Stimulated activated CD4-positive, alpha-beta T cell treated with anti-CD3 and anti-CD28 coated beads, Interleukin-4, amount 100 ng/mL, for 24 hours (primary cell): Measurements from ENCODE around the gene LYSMD3.
A peak's percentile ranks its signal among the peaks of the same experiment; 100 is the strongest.

Experiments
- DNase-seq: peaks from one replicate; pipeline ENCODE4 v3.0.0-alpha.2; 2020

LYSMD3 gene

DNA sequence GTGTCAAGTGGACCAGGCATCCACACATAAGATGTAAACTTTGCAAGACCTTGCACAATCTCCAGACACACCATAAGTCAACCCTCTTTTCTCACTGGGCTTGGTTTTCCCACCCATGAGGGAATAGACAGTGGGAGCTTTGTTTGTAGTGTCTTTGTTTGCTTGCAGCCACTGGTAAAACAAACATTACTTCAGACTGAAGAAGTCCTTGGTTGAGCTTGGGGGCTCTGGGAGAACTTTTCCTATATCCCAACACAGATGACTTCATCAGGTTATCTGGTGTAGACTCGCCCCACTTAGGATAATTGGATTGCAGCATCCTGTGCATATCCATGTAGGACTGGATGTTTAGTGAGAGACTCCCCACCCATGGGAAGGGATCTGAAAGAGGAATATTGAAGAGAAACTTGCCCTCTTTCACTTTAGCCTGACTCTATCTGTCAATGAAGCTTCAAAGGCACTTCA, 17.7 kb upstream of the LYSMD3 start:
- DNase-seq: no peak

DNA sequence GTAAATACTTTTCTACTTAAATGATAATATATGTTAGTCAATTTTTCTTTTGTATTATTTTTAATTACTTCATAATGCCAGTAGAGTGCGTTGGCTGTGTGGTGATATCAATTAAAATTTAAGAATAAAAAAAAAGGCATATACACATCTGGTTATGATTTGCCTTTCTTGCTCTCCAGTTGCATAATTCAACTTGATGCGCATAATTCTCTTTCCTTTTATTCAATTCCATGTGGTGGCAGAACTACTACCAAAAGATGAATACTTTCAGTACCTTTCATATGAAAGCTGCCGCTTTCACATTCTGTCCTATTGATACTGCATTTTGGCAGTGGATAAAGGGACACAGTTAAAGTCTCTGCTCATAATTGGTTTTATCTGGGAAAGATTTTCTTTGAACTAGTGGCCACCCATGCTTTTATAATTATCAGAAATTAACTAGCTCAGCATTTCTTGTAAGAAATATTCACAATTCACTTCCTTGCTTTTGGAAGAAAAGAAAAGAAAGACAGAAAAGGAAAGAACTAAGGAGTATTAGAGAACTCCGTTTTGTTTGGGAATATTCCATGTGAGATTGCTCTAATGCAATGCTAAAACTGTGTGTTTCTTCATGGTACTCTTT, 16.9 kb upstream of the LYSMD3 start:
- DNase-seq: no peak

DNA sequence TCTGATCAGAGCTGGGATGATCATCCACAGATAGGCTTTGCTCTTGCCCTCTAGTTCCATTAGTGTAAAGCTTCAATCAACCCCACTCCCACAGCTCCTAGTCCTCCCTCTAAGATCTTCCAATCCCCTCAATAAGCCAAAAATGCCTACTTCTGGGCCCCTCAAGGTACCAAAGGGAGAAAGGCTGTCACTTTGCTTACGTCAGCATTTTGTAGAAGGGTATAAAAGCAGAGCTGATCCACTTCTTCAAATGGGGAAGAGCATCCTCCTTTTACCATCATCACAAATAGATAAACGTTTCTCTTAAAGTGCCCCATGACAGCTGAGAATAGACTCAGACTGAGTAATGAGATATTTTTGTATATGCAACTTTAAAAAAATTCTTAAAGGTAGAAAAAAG, 16.1 kb upstream of the LYSMD3 start:
- no peak for DNase-seq

DNA sequence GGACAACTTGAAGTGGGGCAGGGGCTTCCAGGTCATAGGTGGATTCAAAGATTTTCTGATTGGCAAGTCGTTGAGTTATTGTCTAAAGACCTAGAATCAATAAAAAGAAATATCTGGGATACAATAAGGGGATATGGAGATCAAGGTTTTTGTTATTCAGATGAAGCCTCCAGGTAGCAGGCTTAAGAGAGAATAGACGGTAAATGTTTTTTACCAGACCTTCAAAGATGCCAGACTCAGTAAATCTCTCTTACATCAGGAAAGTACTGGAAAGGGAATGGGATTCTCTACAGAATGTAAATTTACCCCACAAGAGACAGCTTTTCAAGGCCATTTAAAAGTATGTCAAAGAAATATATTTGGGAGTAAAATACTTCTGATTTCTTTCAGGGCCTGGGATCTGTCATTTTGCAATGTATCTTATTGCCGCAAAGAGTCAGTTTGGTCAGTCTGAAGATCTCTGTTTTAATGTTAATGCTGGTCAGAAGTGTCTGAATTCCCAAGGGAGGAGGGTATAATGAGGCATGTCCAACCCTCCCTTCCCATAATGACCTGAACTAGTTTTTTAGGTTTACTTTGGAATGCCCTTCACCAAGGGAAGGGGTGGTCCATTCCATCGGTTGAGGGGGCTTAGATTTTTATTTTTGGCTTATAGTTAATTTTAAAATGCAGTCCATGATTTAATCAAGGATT, 13.6 kb upstream of the LYSMD3 start:
- DNase-seq: no peak

DNA sequence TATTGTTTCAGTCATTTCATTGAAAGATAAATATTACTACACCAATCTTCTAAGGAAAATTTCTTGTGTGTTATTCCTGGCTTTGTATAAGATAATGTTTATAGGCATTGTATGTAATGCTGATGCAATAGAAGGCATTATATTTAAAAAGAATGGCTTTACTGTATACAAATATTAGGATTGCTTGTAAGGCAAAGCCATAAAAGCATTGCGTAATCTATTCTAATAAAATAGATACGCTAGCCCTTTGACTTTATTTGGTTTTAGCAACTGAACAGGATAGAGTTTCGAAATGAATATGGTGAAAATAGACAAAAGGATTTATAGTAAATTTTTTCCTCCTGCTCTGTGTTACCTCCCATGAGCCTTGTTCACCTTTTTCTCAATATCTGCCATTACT, 5.5 kb upstream of the LYSMD3 start:
- no peak for DNase-seq

DNA sequence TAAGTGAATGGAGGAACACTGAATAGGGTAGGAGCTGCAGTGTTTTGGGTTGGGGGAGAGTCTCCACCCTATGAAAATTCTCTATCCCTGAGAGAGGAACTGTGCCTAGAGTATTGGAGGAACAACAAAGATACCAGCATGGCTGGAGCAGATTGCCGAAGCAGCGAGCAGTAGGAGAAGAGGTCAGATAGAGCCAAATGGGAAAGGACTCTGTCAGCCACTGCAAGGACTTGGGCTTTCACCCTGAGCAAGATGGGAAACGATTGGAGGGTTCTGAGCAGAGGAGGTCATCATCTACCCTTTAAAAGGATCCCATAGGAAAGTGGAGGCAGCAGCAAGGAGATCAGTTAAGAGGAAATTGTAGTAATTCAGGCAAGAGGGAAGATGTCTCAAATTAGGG, 4.4 kb upstream of the LYSMD3 start:
- DNase-seq: no peak

DNA sequence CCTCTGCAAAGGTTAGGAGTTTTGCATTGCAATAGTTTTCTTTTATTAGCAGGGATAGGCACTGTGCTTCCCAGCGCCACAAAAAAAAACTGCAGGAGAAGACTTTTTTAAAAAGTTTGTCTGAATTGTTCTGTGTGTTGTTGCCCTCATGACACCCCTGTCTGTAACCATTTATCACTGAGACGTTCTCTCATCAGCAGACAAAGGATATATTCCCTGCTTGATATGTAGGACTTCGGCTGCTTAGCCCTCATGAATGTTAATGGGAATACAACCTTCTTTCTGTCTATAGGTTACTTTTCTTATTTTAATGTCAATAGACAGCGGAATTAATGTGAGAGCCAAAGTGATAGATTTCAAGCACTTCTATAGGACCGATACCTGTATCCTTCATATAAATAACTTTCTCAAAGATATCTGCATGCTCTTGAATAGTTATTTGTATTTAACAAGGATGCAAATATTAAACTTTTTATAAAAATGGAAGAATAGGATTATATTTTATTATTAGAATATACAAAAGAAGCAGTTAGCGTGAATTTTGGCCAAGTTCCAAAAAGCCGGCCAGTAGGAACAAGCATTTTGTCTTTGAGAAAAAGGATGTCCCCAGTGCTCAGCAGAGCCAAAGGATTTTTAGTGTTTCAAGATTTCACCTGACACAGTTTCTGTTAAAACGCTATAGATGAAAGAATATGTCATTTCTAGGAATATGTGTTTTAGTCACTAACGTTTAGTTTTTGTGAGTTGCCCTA, 1.5 kb upstream of the LYSMD3 start:
- DNase-seq: no peak

DNA sequence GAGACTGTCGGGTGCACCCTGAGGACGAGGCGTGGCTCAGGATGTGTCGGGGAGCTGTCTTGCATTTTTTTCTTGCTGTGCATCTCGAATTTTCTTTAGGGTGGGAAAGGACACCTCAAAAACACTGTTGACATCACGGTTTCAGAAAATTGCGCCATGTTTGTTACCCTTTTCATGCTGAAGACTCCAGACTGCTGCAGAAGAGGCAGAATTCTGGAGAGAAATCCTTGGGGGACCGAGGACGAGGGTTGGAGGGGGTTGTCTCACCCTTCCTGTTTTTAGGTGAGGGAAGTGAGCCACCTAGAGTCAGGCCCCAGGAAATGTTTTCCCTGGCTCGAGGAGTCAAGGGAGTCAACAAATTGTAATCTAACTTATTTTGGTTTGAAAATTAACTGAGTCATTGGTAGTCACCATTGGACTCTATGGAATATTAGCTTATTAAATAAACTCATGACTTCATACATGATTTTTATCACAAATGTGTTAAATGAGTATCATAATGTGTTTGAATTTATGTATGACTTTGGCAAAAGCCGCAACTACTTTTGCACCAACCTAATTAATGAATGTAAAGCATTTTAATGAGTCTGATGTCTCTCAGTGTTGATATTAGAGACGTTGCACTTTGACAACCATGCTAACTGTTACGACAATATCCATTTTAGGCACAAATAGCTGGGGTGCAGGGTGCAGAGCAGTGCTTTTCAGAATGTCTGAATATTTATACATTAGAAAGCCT, 724 bp upstream of the LYSMD3 start:
- peak; percentile 72 for DNase-seq

DNA sequence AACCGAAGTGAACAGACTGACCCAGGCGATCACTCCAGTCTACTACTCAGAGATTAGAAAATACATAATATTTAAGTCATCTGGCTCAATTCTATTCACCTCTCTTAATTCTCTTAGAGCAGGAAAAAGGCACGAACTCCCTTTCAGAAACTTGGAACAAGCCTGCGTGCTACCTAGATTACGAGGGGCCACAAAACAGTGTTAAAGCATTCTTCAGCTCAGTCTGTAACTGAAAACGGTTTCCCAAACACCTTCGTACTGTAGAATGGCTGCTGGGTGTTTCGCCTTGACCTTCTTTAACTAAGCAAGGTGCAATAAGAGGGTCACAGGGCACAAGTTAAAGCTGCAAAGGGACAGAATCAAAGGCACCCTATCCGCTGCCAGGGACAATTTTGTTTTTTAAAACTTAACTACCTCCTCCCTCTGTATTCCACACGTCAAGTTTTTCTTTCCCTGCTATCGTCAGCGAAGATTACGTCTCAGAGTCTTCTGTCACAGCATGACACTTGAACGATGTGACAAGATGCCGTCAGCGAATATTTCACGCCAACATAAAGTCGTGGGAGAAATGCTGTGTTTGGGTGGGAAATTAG, 687 bp downstream of the LYSMD3 start:
- peak; percentile 21 for DNase-seq

DNA sequence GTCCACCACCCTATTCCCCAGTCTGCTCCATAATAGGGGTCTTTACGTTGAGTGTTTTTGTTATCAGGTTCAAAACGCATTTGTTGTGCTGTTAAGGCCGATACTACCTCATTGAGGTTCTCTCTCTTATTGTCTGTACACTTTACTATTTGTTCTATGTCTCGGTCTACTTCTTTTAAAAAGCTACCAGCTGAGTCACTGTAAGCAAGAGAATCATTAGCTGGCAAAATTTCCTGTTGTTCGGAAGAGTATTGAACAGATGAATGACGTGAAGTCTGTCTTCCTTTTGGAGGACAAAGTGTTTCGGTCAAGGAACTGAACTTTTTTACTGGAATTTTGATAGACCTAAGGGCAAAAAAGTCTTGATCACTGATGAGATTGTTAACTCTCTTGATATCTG, 10.3 kb downstream of the LYSMD3 start:
- DNase-seq: no peak

DNA sequence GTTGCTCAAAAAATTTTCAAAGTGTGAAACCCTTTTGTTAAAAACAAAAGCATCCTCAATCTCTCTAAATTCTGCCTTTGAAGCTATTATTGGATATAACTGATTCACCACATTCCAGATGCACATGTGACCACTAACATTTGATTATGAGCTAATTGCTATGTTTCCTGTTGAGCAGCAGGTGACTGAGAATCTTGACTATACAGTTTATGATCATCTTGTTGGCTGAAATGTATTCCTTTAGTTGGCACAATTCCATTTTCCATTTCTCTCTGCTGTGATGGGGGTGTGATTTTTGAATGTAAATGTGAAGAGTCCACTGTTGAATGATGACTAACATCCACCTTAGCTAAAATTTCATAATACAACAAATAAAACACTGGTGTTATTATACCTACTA, 10.7 kb downstream of the LYSMD3 start:
- no peak for DNase-seq

DNA sequence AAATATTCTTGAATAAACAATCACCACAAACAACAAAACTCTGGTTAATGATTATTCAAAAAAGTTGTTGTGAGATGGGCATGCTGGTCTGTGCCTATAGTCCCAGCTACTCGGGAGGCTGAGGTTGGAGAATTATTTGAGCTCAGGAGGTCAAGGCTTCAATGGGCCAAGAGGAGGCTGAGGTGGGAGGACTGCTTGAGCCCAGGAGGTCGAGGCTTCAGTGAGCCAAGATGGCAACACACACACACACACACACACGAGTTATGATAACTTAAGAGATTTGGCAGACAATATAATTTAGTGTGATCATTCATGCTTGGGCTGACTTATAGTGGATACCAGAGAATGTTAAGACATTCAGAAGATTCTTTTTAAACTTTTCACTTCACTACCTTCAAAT, 14.9 kb downstream of the LYSMD3 start:
- no peak for DNase-seq

DNA sequence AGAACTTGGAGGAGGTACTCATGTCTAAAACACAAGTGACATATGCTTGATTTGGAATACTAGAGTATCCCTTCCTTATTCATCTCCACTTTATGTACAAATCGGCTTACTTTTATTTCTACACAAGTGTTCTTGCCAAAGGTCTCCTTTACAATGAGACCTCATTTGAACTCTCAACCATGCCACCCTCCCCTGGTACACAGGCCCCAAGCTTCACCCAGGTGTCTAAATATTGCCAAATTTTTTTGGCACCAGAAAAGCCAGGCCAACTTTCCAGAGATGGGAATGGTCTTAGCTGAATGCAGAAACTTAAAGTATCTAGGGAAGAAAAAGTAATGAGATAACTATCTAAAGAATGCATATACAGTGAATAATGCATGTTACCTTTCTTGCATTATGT, 18.9 kb downstream of the LYSMD3 start:
- no peak for DNase-seq

DNA sequence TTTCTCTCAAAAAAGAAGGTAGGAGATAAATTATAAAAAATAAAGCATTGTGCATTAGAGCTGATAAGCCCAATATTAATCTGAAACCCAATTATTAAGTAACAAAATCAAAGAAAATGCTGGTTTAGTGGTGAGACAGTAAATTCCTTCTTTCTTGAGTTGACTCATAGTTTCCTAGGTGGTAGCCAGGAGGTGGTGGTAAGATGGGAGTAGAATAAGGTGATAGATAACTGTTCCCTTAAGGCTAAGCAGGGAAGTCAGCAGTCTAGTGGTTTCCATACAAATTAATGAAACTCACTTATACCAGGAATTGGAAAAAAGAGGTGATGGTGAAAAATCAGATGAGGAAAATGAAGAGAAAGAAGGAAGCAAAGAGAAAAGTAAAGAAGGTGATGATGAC, 23.2 kb downstream of the LYSMD3 start:
- no peak for DNase-seq

DNA sequence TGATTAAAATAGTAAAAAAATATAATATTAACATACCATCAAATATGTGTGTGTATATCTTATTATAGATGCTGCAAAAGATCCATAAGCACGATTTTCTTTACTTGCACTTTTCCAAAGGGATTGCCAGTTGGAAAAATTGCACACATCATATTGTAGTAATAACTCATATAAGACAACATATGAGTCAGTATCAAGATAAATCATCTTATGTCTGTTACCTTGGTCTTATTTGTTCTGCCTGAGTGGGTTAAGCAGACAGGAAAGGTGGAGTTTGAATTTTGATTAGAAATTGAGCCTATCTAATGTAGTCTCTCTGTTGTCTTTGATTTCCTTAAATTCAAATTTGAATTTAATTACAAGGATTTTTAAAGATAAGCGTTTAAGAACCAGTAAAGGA, 24.6 kb downstream of the LYSMD3 start:
- DNase-seq: no peak

DNA sequence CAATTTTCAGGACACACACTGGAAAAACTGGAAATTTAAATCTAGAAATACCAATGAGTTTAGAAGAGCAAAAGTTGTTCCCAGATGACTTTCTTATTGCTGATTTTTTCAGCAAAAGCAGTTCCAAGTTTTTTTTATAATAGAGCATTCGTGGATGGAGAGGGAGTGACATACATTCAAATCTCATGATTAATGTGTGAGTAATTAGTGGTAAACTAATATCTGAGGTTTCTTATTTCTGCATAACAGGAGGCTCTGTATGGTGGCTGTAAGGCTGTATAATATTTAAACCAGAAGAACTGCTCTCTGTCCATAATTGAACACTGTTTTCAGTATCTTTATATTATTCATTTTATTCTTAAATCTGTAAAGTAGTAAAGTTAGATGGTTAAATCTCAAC, 25.8 kb downstream of the LYSMD3 start:
- no peak for DNase-seq

DNA sequence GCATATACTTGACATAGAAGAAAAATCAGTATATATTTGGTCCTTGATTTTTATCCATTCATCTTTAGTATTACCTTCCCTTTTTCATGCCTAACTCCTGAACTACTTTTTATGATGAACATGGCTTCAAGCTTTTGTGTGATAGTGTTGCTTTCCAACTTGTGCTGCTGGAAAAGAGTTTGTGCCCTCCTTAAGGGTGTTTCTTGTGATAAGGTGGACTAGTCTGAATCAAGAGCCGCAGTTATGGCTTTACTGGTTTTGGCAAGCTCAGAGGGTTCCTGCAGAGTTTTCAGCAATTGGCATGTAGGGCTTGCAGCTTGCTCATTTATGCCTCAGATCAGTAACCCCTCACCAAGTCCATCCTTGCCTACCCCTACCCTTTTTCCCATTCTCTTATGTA, 34.2 kb downstream of the LYSMD3 start:
- no peak for DNase-seq

DNA sequence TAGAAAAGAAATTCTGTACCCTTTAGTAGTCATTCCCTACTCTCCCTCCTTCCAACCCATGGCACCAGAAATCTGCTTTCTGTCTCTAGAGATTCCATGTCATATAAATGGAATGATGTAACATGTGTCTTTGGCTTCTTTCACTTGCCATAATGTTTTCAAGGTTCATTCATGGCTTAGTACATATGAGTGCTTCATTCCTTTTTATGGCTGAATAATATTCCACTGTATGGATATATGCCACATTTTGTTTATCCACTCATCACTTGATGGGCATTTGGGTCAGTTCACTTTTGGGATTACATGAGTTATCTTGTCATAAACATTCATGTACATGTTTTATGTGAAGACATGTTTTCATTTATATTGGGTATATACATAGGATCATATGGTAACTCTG, 35.3 kb downstream of the LYSMD3 start:
- DNase-seq: no peak

DNA sequence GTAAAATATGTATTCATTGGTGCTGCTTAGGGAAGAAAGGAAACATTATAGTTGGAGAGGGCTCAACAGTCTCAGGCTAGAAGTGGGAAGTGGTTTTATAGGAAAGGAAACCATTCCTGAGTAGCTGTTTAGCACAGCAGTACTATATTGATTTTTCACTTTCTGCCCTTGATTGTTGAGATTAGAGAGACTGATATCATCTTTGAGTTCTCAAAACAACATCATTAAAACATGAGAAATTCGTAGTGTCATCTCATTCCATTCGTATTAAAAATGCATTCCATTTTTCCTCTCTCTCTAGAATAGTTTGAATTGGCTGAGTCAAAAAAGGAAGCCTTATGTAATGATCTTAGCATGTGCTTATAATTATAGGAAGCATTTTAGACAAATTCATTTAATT, 40.6 kb downstream of the LYSMD3 start:
- DNase-seq: no peak

DNA sequence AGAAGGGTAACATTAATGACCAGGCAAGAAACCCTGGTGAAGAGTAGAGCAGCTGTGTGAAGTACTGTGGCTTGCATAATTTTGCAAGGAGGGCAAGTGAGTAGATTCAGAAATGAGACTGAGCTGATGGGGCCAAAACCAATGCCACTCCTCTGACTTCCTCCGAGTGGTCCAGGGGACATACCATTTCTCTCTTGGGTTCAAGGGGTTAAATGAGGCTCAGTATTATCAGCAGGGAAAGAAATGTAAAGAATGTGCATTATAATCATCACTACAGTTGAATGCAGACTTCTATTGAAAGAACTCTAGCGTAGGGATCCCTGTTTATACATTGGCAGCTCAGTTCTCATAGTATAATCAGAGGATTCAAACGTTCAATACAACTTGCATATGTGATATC, 44.8 kb downstream of the LYSMD3 start:
- DNase-seq: no peak

DNA sequence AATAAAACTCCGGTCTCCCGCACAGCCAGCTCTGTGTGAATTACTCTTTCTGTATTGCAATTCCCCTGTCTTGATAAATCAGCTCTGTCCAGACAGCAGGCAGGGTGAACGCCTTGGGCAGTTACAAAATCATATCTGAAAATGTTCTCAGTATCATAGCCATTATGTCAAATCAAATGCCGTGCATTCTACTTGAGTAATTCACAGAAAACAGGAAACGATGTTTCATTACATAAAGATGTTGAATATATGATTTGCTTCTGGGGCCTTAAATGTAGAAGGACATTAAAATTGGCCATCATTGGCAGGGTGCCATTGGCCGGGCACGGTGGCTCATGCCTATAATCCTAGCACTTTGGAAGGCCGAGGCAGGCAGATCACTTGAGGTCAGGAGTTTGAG, 46.2 kb downstream of the LYSMD3 start:
- DNase-seq: no peak

DNA sequence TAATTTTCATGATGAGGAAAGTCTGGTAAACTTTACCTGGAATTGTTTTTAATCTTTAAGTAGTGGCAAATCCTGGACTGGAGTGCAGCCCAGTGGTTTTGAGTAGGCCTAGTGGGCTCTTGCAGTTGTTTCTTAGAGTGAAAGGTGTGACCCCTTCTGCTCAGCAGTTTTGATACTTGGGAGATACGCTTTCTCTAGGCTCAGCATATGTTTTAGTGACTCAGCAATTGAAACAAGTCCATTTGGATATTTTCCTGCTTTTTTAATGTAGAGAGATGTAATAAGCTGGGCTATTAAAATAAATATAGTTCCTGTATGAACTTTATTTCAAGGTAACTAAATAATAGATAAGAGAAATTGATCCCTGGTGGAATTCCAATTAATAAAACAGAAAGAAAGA, 48.7 kb downstream of the LYSMD3 start:
- no peak for DNase-seq
